HepG2 (cell line): ENCODE results near the gene NGEF. TPM values are rescaled to one million over a fixed set of nuclear protein-coding genes. Genes with fewer than 3 reads are reported as not detected.

Experiments
- ATAC-seq: fragments of 200-7000 bp; cut with Tn5 transposase; 3 replicates; pipeline ENCODE4 v1.9.1; 2020; ENCODE audit warnings: mild to moderate bottlenecking, moderate library complexity
- BruUV-seq: library from RNA; stranded (reverse); fragments of 400-500 nt; replicated peaks from 2 replicates; lab custom pipeline; 2021; lab: Mats Ljungman, UMichigan
- CTCF ChIA-PET: fragments of 300-600 bp; formaldehyde crosslinking; extraction: SDS; loops from one replicate; lab custom pipeline; 2021; ENCODE audit warnings: low total read pairs, inconsistent platforms, low intra/inter-chr PET ratio; lab: Yijun Ruan, JAX
- POLR2A ChIA-PET: fragments of 350-600 bp; sonication (Branson Sonifier 250); formaldehyde crosslinking; loops from one replicate; lab custom pipeline; 2020; ENCODE audit warnings: antibody characterized with exemption, inconsistent platforms; lab: Yijun Ruan, JAX
- DNase-seq: peaks from one replicate; pipeline ENCODE4 v3.0.0-alpha.2; 2015; ENCODE audit warnings: low spot score
- FAIRE-seq: peaks from 3 replicates; lab custom pipeline; 2011; peaks lifted over from hg19 to GRCh38; lab: Jason Lieb, UNC
- H2AFZ ChIP-seq: one replicate; pipeline ENCODE4 v1.6.1; 2011; ENCODE audit warnings: low read length, inconsistent platforms
- H3K27ac ChIP-seq: fragments of 300-600 bp; 3 replicates; pipeline ENCODE4 v1.8.0; 2011; ENCODE audit warnings: mixed run types, mild to moderate bottlenecking, mixed read lengths, low read length, inconsistent platforms; ENCODE audit not compliant: insufficient read depth; ENCODE audit errors: extremely low read length
- H3K27me3 ChIP-seq, 2 experiments: fragments of 200-600 bp in 1 of 2; 2 replicates in 1 of 2; 3 replicates in 1 of 2; pipeline versions ENCODE4 v1.6.0 to v1.8.0; 2011; ENCODE audit warnings: low read length in 2 of 2, mild to moderate bottlenecking in 2 of 2, moderate library complexity in 2 of 2, inconsistent platforms in 1 of 2; ENCODE audit not compliant: insufficient read depth in 2 of 2, control insufficient read depth in 1 of 2
- H3K36me3 ChIP-seq, 2 experiments: fragments of 200-600 bp in 1 of 2; replicated peaks in 1 of 2; 2 replicates in 1 of 2; 3 replicates in 1 of 2; pipeline versions ENCODE4 v1.5.1 to v1.8.0; 2011; ENCODE audit warnings: low read length in 2 of 2, inconsistent platforms in 1 of 2; ENCODE audit not compliant: insufficient read depth in 2 of 2, control insufficient read depth in 1 of 2
- H3K4me1 ChIP-seq: 2 replicates; pipeline ENCODE4 v1.5.1; 2012; ENCODE audit warnings: low read length, inconsistent platforms; ENCODE audit not compliant: insufficient read depth
- H3K4me2 ChIP-seq: 2 replicates; pipeline ENCODE4 v1.6.0; 2011; ENCODE audit warnings: low read depth, low read length, inconsistent platforms
- H3K4me3 ChIP-seq, 3 experiments: fragments of 200-600 bp in 1 of 3; sonication (generic), shearing (Covaris generic) in 1 of 3; replicated peaks in 1 of 3; 2 replicates each; pipeline ENCODE4 v1.5.1; 2011 to 2016; ENCODE audit warnings: low read length in 3 of 3, inconsistent platforms in 2 of 3, low read depth in 2 of 3, mild to moderate bottlenecking in 2 of 3, control low read depth in 1 of 3, mixed read lengths in 1 of 3; ENCODE audit not compliant: insufficient read depth in 1 of 3
- H3K79me2 ChIP-seq: one replicate; pipeline ENCODE4 v1.6.1; 2011; ENCODE audit warnings: low read length, inconsistent platforms; ENCODE audit not compliant: insufficient read depth
- H3K9ac ChIP-seq: 2 replicates; pipeline ENCODE4 v1.6.0; 2011; ENCODE audit warnings: mild to moderate bottlenecking, low read depth, low read length, inconsistent platforms; ENCODE audit not compliant: insufficient read depth
- H3K9me3 ChIP-seq: 2 replicates; pipeline ENCODE4 v1.5.1; 2012; ENCODE audit warnings: mild to moderate bottlenecking, low read length
- H4K20me1 ChIP-seq: 2 replicates; pipeline ENCODE4 v1.6.0; 2011; ENCODE audit warnings: inconsistent platforms, mild to moderate bottlenecking, low read length, moderate library complexity; ENCODE audit not compliant: insufficient read depth
- DMAP1 ChIP-seq: IDR thresholded peaks from 2 replicates; pipeline ENCODE4 v1.6.1; 2016
- MTERF4 ChIP-seq: sonication (generic); formaldehyde crosslinking; IDR thresholded peaks from 2 replicates; pipeline ENCODE4 v1.8.0; 2023; ENCODE audit warnings: mild to moderate bottlenecking, missing genetic modification reagents
- NFKBIZ ChIP-seq: IDR thresholded peaks from 2 replicates; pipeline ENCODE4 v1.6.1; 2018; ENCODE audit warnings: missing genetic modification reagents, missing compliant biosample characterization
- POLR2AphosphoS2 ChIP-seq: IDR thresholded peaks from 2 replicates; pipeline ENCODE4 v1.6.1; 2011; ENCODE audit warnings: low read depth, low read length, improper control_type of control experiment
- ZNF12 ChIP-seq: sonication (generic); formaldehyde crosslinking; IDR thresholded peaks from 2 replicates; pipeline ENCODE4 v1.5.0; 2020; ENCODE audit warnings: missing genetic modification reagents
- ZNF281 ChIP-seq: sonication (generic); formaldehyde crosslinking; IDR thresholded peaks from 2 replicates; pipeline ENCODE4 v1.4.0; 2020; ENCODE audit warnings: missing genetic modification reagents, borderline replicate concordance
- ZNF839 ChIP-seq: sonication (generic); formaldehyde crosslinking; IDR thresholded peaks from 2 replicates; pipeline ENCODE4 v1.4.0; 2020; ENCODE audit warnings: missing genetic modification reagents, mild to moderate bottlenecking, borderline replicate concordance
- WGBS: methylation state at CpG from one replicate; pipeline ENCODE4 v1.1.6; 2017; ENCODE audit warnings: low lambda C conversion rate; 5-methylcytosine and 5-hydroxymethylcytosine counted together
- in situ Hi-C: cut with HindIII; loops from 2 replicates; pipeline ENCODE4 v1.10.0; 2017; ENCODE audit warnings: low pct_unique_long_range_greater_than_20kb; ENCODE audit not compliant: extremely low pct_ligation_motif_present
- intact Hi-C: fragments of 100-400 bp; cut with micrococcal nuclease; formaldehyde crosslinking; loops from one replicate; pipeline ENCODE4 v1.10.0; 2022; ENCODE audit not compliant: unreplicated experiment
- polyA plus RNA-seq, 8 experiments: library from polyadenylated mRNA; depleted of rRNA in 3 of 8; stranded (reverse) in 7 of 8; unstranded in 1 of 8; fragments of >200 nt; fragmentation: Illumina TruSeq in 4 of 8; extraction: Trizol in 4 of 8; gene quantifications; 2 replicates each; pipeline versions ENCODE4 v1.2.1 to v1.2.3, GENCODE V29; 2011 to 2016; ENCODE audit warnings: low read depth in 4 of 8, missing spikeins in 1 of 8, mixed read lengths in 1 of 8; ENCODE audit not compliant: insufficient read depth in 1 of 8
- total RNA-seq, 5 experiments: library from RNA; depleted of rRNA; stranded (reverse); fragments of >200 nt; fragmentation: Illumina TruSeq; extraction: Trizol; gene quantifications; 2 replicates each; pipeline ENCODE4 v1.2.3, GENCODE V29; 2016; ENCODE audit warnings: low read depth in 1 of 5

NGEF gene
- total and polyA plus RNA-seq, 2 of the 13 experiments (the other 11 are each of a cell fraction or from before 2014, with no cell fraction given) = 14.4 to 36.9 TPM

- in situ Hi-C loops (no loop called here), intact Hi-C loops (no loop called here)
- no TSS peak for BruUV-seq
- no peak for DNase-seq
- Histone ChIP-seq H3K4me1 (peaks cover 11% of the 10 kb centered on the region), H3K27me3 (no peaks in the 10 kb centered on the region; a peak in 1 of 5 replicates), H3K9me3 (no peaks in the 10 kb centered on the region), H3K4me3 (no peak overlapping the region), H3K36me3 (no peaks in the 10 kb centered on the region), H3K27ac (no peak overlapping the region), H2AFZ (no peak overlapping the region), H4K20me1 (no peaks in the 10 kb centered on the region), H3K9ac (no peak overlapping the region), H3K79me2 (peaks cover under 1% of the 10 kb centered on the region), H3K4me2 (no peak overlapping the region)
- TF ChIP-seq ZNF281 (CRISPR knock-in tag) (no peak), NFKBIZ (CRISPR knock-in tag) (no peak), ZNF12 (CRISPR knock-in tag) (peak; percentile 80)
- FAIRE-seq = no peak
- no peak for ATAC-seq
- WGBS = 35% methylated on average over 1 of the region's 1 CpG
- ChIA-PET POLR2A (interaction anchor here (0.9 kb wide), 1 partner anchor 161 kb away, joined by 4 read pairs; no protein-coding TSS in a partner anchor), CTCF (no interaction called here)
Observed at GRCh38 chr2:233017947-233018346, 4.9 kb upstream of the NGEF start.

GRCh38 chr2:233015019-233015645 lies 2.1 kb upstream of the NGEF start:
- peaks cover 37% of the 10 kb centered on the region for H3K4me1 ChIP-seq
- ATAC-seq (no peak), FAIRE-seq (no peak), DNase-seq (no peak)
- H3K27ac ChIP-seq = no peak overlapping the region
- 74% methylated on average over 1 of the region's 1 CpG for WGBS
- no peaks in the 10 kb centered on the region for H3K9me3 ChIP-seq
- H3K9ac ChIP-seq = no peak overlapping the region
- H3K4me3 ChIP-seq = no peak overlapping the region
- in situ Hi-C loops (no loop called here), intact Hi-C loops (no loop called here)
- no peak overlapping the region for H3K4me2 ChIP-seq
- H3K36me3 ChIP-seq = no peaks in the 10 kb centered on the region
- ChIA-PET POLR2A (no interaction called here), CTCF (no interaction called here)
- H3K27me3 ChIP-seq = no peaks in the 10 kb centered on the region; a peak in 1 of 5 replicates
- BruUV-seq = no TSS peak
- TF ChIP-seq POLR2AphosphoS2 (no peak), MTERF4 (CRISPR knock-in tag) (no peak), ZNF839 (CRISPR knock-in tag) (no peak), DMAP1 (no peak)
- no peaks in the 10 kb centered on the region for H4K20me1 ChIP-seq
- H3K79me2 ChIP-seq = peaks cover 21% of the 10 kb centered on the region
- H2AFZ ChIP-seq = no peak overlapping the region
